Measurements from ENCODE around the gene MS4A15.
"Not testable (repeated sequence)": the region's sequence is repeated elsewhere in the genome, so short reads cannot be mapped to it uniquely, and the experiment has no call there.

MS4A15 gene

GRCh38 chr11:60756307-60757032, at the start of gene MS4A15:
TSS of gene MS4A15 (plus strand) at chr11:60756867. CDS start at chr11:60763734, 6,867 bp downstream.
- no peaks in the 10 kb centered on the region for H3K9me3 ChIP-seq (ENCODE audit: control insufficient read depth in 5 of 5, low read length in 5 of 5)
- H3K4me3 ChIP-seq (ENCODE audit: low read depth in 1 of 5, low read length in 5 of 5), result no peak within 1 kb of the TSS
- H3K27me3 ChIP-seq (ENCODE audit: control insufficient read depth in 5 of 5, insufficient read depth in 4 of 5, low read length in 5 of 5), result peaks cover 0 to 24% (median 11%) of the 10 kb centered on the region in 5 donors
- H3K9ac ChIP-seq (ENCODE audit: low read length in 5 of 5), result no peak within 1 kb of the TSS
- no peak within 1 kb of the TSS for H3K27ac ChIP-seq (ENCODE audit: low read depth, low read length)
- H3K36me3 ChIP-seq (ENCODE audit: control insufficient read depth in 5 of 5, insufficient read depth in 5 of 5, low read length in 5 of 5), result no peaks in the 10 kb centered on the region
- peaks cover 0 to 7% (median 0%) of the 10 kb centered on the region in 5 donors for H3K4me1 ChIP-seq (ENCODE audit: control insufficient read depth in 5 of 5, insufficient read depth in 5 of 5, low read length in 5 of 5)

GRCh38 chr11:60706931-60707330, 49.7 kb upstream of the MS4A15 start:
- Histone ChIP-seq H3K27ac (ENCODE audit: low read depth, low read length) (no peak overlapping the region), H3K4me1 (ENCODE audit: control insufficient read depth in 5 of 5, insufficient read depth in 5 of 5, low read length in 5 of 5) (peaks cover 0 to 3% (median 0%) of the 10 kb centered on the region in 5 donors), H3K4me3 (ENCODE audit: low read depth in 1 of 5, low read length in 5 of 5) (no peak overlapping the region)

GRCh38 chr11:60710482-60710881, 46.2 kb upstream of the MS4A15 start:
- H3K9ac ChIP-seq (ENCODE audit: low read length in 5 of 5), result no peak overlapping the region
- no peaks in the 10 kb centered on the region for H3K27me3 ChIP-seq (ENCODE audit: control insufficient read depth in 5 of 5, insufficient read depth in 4 of 5, low read length in 5 of 5)
- H3K4me1 ChIP-seq (ENCODE audit: control insufficient read depth in 5 of 5, insufficient read depth in 5 of 5, low read length in 5 of 5), result peaks cover 0 to 3% (median 0%) of the 10 kb centered on the region in 5 donors
- H3K27ac ChIP-seq (ENCODE audit: low read depth, low read length), result no peak overlapping the region
- H3K9me3 ChIP-seq (ENCODE audit: control insufficient read depth in 5 of 5, low read length in 5 of 5), result no peaks in the 10 kb centered on the region
- H3K36me3 ChIP-seq (ENCODE audit: control insufficient read depth in 5 of 5, insufficient read depth in 5 of 5, low read length in 5 of 5), result no peaks in the 10 kb centered on the region
- H3K4me3 ChIP-seq (ENCODE audit: low read depth in 1 of 5, low read length in 5 of 5), result no peak overlapping the region

More at GRCh38 chr11:60706931-60707330, 49.7 kb upstream of the MS4A15 start:
- no peaks in the 10 kb centered on the region for H3K36me3 ChIP-seq (ENCODE audit: control insufficient read depth in 5 of 5, insufficient read depth in 5 of 5, low read length in 5 of 5)
- H3K9me3 ChIP-seq (ENCODE audit: control insufficient read depth in 5 of 5, low read length in 5 of 5), result no peaks in the 10 kb centered on the region
- no peaks in the 10 kb centered on the region for H3K27me3 ChIP-seq (ENCODE audit: control insufficient read depth in 5 of 5, insufficient read depth in 4 of 5, low read length in 5 of 5)
- no peak overlapping the region for H3K9ac ChIP-seq (ENCODE audit: low read length in 5 of 5)

GRCh38 chr11:60711276-60711675, 45.4 kb upstream of the MS4A15 start:
- Histone ChIP-seq H3K4me1 (ENCODE audit: control insufficient read depth in 5 of 5, insufficient read depth in 5 of 5, low read length in 5 of 5) (peaks cover 0 to 3% (median 0%) of the 10 kb centered on the region in 5 donors), H3K9me3 (ENCODE audit: control insufficient read depth in 5 of 5, low read length in 5 of 5) (no peaks in the 10 kb centered on the region), H3K27me3 (ENCODE audit: control insufficient read depth in 5 of 5, insufficient read depth in 4 of 5, low read length in 5 of 5) (no peaks in the 10 kb centered on the region), H3K27ac (ENCODE audit: low read depth, low read length) (no peak overlapping the region), H3K4me3 (ENCODE audit: low read depth in 1 of 5, low read length in 5 of 5) (no peak overlapping the region), H3K9ac (ENCODE audit: low read length in 5 of 5) (no peak overlapping the region), H3K36me3 (ENCODE audit: control insufficient read depth in 5 of 5, insufficient read depth in 5 of 5, low read length in 5 of 5) (no peaks in the 10 kb centered on the region)

GRCh38 chr11:60713423-60713822, 43.2 kb upstream of the MS4A15 start:
- not testable (repeated sequence) for H3K36me3 ChIP-seq (ENCODE audit: control insufficient read depth in 5 of 5, insufficient read depth in 5 of 5, low read length in 5 of 5); H3K27me3 ChIP-seq (ENCODE audit: control insufficient read depth in 5 of 5, insufficient read depth in 4 of 5, low read length in 5 of 5); H3K27ac ChIP-seq (ENCODE audit: low read depth, low read length); H3K9ac ChIP-seq (ENCODE audit: low read length in 5 of 5); H3K4me1 ChIP-seq (ENCODE audit: control insufficient read depth in 5 of 5, insufficient read depth in 5 of 5, low read length in 5 of 5); H3K9me3 ChIP-seq (ENCODE audit: control insufficient read depth in 5 of 5, low read length in 5 of 5); H3K4me3 ChIP-seq (ENCODE audit: low read depth in 1 of 5, low read length in 5 of 5)

- Histone ChIP-seq H3K36me3 (ENCODE audit: control insufficient read depth in 5 of 5, insufficient read depth in 5 of 5, low read length in 5 of 5) (no peaks in the 10 kb centered on the region), H3K4me3 (ENCODE audit: low read depth in 1 of 5, low read length in 5 of 5) (no peak overlapping the region), H3K27me3 (ENCODE audit: control insufficient read depth in 5 of 5, insufficient read depth in 4 of 5, low read length in 5 of 5) (no peaks in the 10 kb centered on the region), H3K4me1 (ENCODE audit: control insufficient read depth in 5 of 5, insufficient read depth in 5 of 5, low read length in 5 of 5) (no peaks in the 10 kb centered on the region), H3K9me3 (ENCODE audit: control insufficient read depth in 5 of 5, low read length in 5 of 5) (peaks cover 0 to 11% (median 4%) of the 10 kb centered on the region in 5 donors), H3K9ac (ENCODE audit: low read length in 5 of 5) (no peak overlapping the region), H3K27ac (ENCODE audit: low read depth, low read length) (no peak overlapping the region)
These were observed 38.7 kb upstream of the MS4A15 start for GRCh38 chr11:60717956-60718355.

GRCh38 chr11:60718524-60719316, 37.9 kb upstream of the MS4A15 start:
- Histone ChIP-seq H3K9me3 (ENCODE audit: control insufficient read depth in 5 of 5, low read length in 5 of 5) (peaks cover 0 to 11% (median 4%) of the 10 kb centered on the region in 5 donors), H3K4me3 (ENCODE audit: low read depth in 1 of 5, low read length in 5 of 5) (no peak overlapping the region), H3K27ac (ENCODE audit: low read depth, low read length) (no peak overlapping the region), H3K9ac (ENCODE audit: low read length in 5 of 5) (no peak overlapping the region), H3K4me1 (ENCODE audit: control insufficient read depth in 5 of 5, insufficient read depth in 5 of 5, low read length in 5 of 5) (no peaks in the 10 kb centered on the region), H3K27me3 (ENCODE audit: control insufficient read depth in 5 of 5, insufficient read depth in 4 of 5, low read length in 5 of 5) (no peaks in the 10 kb centered on the region), H3K36me3 (ENCODE audit: control insufficient read depth in 5 of 5, insufficient read depth in 5 of 5, low read length in 5 of 5) (no peaks in the 10 kb centered on the region)

GRCh38 chr11:60719391-60719790, 37.3 kb upstream of the MS4A15 start:
- Histone ChIP-seq H3K9me3 (ENCODE audit: control insufficient read depth in 5 of 5, low read length in 5 of 5) (peaks cover 0 to 11% (median 4%) of the 10 kb centered on the region in 5 donors), H3K4me1 (ENCODE audit: control insufficient read depth in 5 of 5, insufficient read depth in 5 of 5, low read length in 5 of 5) (no peaks in the 10 kb centered on the region), H3K9ac (ENCODE audit: low read length in 5 of 5) (no peak overlapping the region), H3K27me3 (ENCODE audit: control insufficient read depth in 5 of 5, insufficient read depth in 4 of 5, low read length in 5 of 5) (no peaks in the 10 kb centered on the region), H3K27ac (ENCODE audit: low read depth, low read length) (no peak overlapping the region), H3K36me3 (ENCODE audit: control insufficient read depth in 5 of 5, insufficient read depth in 5 of 5, low read length in 5 of 5) (no peaks in the 10 kb centered on the region), H3K4me3 (ENCODE audit: low read depth in 1 of 5, low read length in 5 of 5) (no peak overlapping the region)

- H3K36me3 ChIP-seq (ENCODE audit: control insufficient read depth in 5 of 5, insufficient read depth in 5 of 5, low read length in 5 of 5), result no peaks in the 10 kb centered on the region
- no peak overlapping the region for H3K27ac ChIP-seq (ENCODE audit: low read depth, low read length)
- no peak overlapping the region for H3K9ac ChIP-seq (ENCODE audit: low read length in 5 of 5)
- H3K9me3 ChIP-seq (ENCODE audit: control insufficient read depth in 5 of 5, low read length in 5 of 5), result peaks cover 0 to 11% (median 4%) of the 10 kb centered on the region in 5 donors
- no peak overlapping the region for H3K4me3 ChIP-seq (ENCODE audit: low read depth in 1 of 5, low read length in 5 of 5)
- no peaks in the 10 kb centered on the region for H3K4me1 ChIP-seq (ENCODE audit: control insufficient read depth in 5 of 5, insufficient read depth in 5 of 5, low read length in 5 of 5)
- H3K27me3 ChIP-seq (ENCODE audit: control insufficient read depth in 5 of 5, insufficient read depth in 4 of 5, low read length in 5 of 5), result no peaks in the 10 kb centered on the region
These were observed 36.2 kb upstream of the MS4A15 start for GRCh38 chr11:60720460-60720859.

- no peak within 1 kb of the TSS for H3K4me3 ChIP-seq (ENCODE audit: low read depth in 1 of 5, low read length in 5 of 5)
- no peak within 1 kb of the TSS for H3K9ac ChIP-seq (ENCODE audit: low read length in 5 of 5)
- no peaks in the 10 kb centered on the region for H3K4me1 ChIP-seq (ENCODE audit: control insufficient read depth in 5 of 5, insufficient read depth in 5 of 5, low read length in 5 of 5)
- no peaks in the 10 kb centered on the region for H3K9me3 ChIP-seq (ENCODE audit: control insufficient read depth in 5 of 5, low read length in 5 of 5)
- H3K36me3 ChIP-seq (ENCODE audit: control insufficient read depth in 5 of 5, insufficient read depth in 5 of 5, low read length in 5 of 5), result no peaks in the 10 kb centered on the region
- no peak within 1 kb of the TSS for H3K27ac ChIP-seq (ENCODE audit: low read depth, low read length)
- H3K27me3 ChIP-seq (ENCODE audit: control insufficient read depth in 5 of 5, insufficient read depth in 4 of 5, low read length in 5 of 5), result no peaks in the 10 kb centered on the region
These were observed 32.2 kb upstream of the MS4A15 start, which contains the start of gene MS4A18 for GRCh38 chr11:60724420-60724819. TSS of gene MS4A18 (plus strand) at chr11:60724720.
